Spleen (tissue), 11 donors: ENCODE results near the gene ARNT2. TPM values are rescaled to one million over a fixed set of nuclear protein-coding genes. Genes with fewer than 3 reads are reported as not detected.

Source experiments
- DNase-seq: peaks from one replicate; pipeline ENCODE4 v3.0.0-alpha.2; 2020
- H3K27ac ChIP-seq, 8 donors: fragments of 200-600 bp; sonication (generic) in 7 of 8; 1 replicate in 4 of 8; 2 replicates in 4 of 8; pipeline versions ENCODE4 v1.5.0 to v1.8.0; 2016 to 2021; ENCODE audit warnings: inconsistent platforms in 4 of 8, mild to moderate bottlenecking in 4 of 8, moderate library complexity in 1 of 8
- H3K27me3 ChIP-seq, 7 donors: fragments of 200-600 bp; sonication (generic) in 6 of 7; replicated peaks in 1 of 7; 1 replicate in 4 of 7; 2 replicates in 3 of 7; pipeline versions ENCODE4 v1.5.0 to v1.8.0; 2016 to 2021; ENCODE audit warnings: inconsistent platforms in 3 of 7, mild to moderate bottlenecking in 1 of 7
- H3K36me3 ChIP-seq, 6 donors: fragments of 200-600 bp; sonication (generic) in 5 of 6; 1 replicate in 4 of 6; 2 replicates in 2 of 6; pipeline versions ENCODE4 v1.5.0 to v1.8.0; 2016 to 2021; ENCODE audit warnings: inconsistent platforms in 2 of 6
- H3K4me1 ChIP-seq, 6 donors: fragments of 200-600 bp; sonication (generic) in 5 of 6; 1 replicate in 3 of 6; 2 replicates in 3 of 6; pipeline versions ENCODE4 v1.5.0 to v1.8.0; 2016 to 2021; ENCODE audit warnings: inconsistent platforms in 3 of 6
- H3K4me3 ChIP-seq, 8 donors: fragments of 200-600 bp; sonication (generic) in 7 of 8; 1 replicate in 4 of 8; 2 replicates in 4 of 8; pipeline versions ENCODE4 v1.5.0 to v1.8.0; 2016 to 2021; ENCODE audit warnings: inconsistent platforms in 4 of 8, mild to moderate bottlenecking in 4 of 8, moderate library complexity in 2 of 8
- H3K9me3 ChIP-seq, 8 donors: fragments of 200-600 bp; sonication (generic) in 7 of 8; 1 replicate in 4 of 8; 2 replicates in 4 of 8; pipeline versions ENCODE4 v1.5.0 to v1.8.0; 2016 to 2021; ENCODE audit warnings: inconsistent platforms in 4 of 8
- POLR2A ChIP-seq, 3 donors: fragments of 450-650 bp; IDR thresholded peaks; one replicate each; pipeline ENCODE4 v1.5.1; 2017; ENCODE audit warnings: antibody characterized with exemption in 3 of 3, mild to moderate bottlenecking in 1 of 3
- POLR2AphosphoS5 ChIP-seq, 3 donors: sonication (generic); formaldehyde crosslinking; IDR thresholded peaks; one replicate each; pipeline ENCODE4 v1.5.1; 2017; ENCODE audit warnings: antibody characterized with exemption in 3 of 3
- WGBS, 5 donors: extraction: QIAGEN DNeasy Blood & Tissue Kit in 3 of 5; methylation state at CpG; one replicate each; pipeline versions ENCODE4 v1.1.5 to v1.1.7; 2013 to 2018; 5-methylcytosine and 5-hydroxymethylcytosine counted together
- intact Hi-C: fragments of 100-400 bp; cut with DNase I; formaldehyde crosslinking; loops from one replicate; pipeline ENCODE4 v1.15.0; 2023; ENCODE audit warnings: low total_unique reads
- polyA plus RNA-seq, 3 donors: library from polyadenylated mRNA; stranded (reverse); fragments of 200-250 nt; gene quantifications; one replicate each; pipeline ENCODE4 v1.2.1, GENCODE V29; 2013
- total RNA-seq, 7 donors: library from RNA; depleted of rRNA in 3 of 7; stranded (reverse); fragments of >200 nt in 3 of 7; fragmentation: NEBNext Ultra II Directional in 4 of 7; extraction: Animal tissue kit (Norgen Biotek cat#: 25700) in 4 of 7; gene quantifications; one replicate each; pipeline versions ENCODE4 v1.1.0 to v1.2.1, GENCODE V29; 2016 to 2021
- TF ChIP-seq, protein P1 (sequence below), 11 experiments: fragments of 200-600 bp in 7 of 11; fragments of 450-650 bp in 4 of 11; sonication (generic) in 4 of 11; IDR thresholded peaks in 8 of 11; conservative IDR thresholded peaks in 3 of 11; 1 replicate in 7 of 11; 2 replicates in 4 of 11; pipeline versions ENCODE4 v1.4.0 to v1.8.0; 2016 to 2021; ENCODE audit warnings: antibody characterized with exemption in 11 of 11, inconsistent platforms in 4 of 11, mild to moderate bottlenecking in 1 of 11
- donor health status: healthy with polysubstance abuse.
- donor health status: DM: no; HTN: no; CAD: no; lungs with moderate emphysema.
- donor health status: DM: no; HTN: no; CAD: no.
- donor health status: Bipolar disorder and iron deficiency.
- donor health status: healthy.
- donor health status: DM: no; HTN: no; CAD: no.
- donor health status: DM: yes; HTN: yes; CAD: no.

ARNT2 gene
- total and polyA plus RNA-seq, 10 donors: 1.9 to 12.3 (median 9.1) TPM

DNA sequence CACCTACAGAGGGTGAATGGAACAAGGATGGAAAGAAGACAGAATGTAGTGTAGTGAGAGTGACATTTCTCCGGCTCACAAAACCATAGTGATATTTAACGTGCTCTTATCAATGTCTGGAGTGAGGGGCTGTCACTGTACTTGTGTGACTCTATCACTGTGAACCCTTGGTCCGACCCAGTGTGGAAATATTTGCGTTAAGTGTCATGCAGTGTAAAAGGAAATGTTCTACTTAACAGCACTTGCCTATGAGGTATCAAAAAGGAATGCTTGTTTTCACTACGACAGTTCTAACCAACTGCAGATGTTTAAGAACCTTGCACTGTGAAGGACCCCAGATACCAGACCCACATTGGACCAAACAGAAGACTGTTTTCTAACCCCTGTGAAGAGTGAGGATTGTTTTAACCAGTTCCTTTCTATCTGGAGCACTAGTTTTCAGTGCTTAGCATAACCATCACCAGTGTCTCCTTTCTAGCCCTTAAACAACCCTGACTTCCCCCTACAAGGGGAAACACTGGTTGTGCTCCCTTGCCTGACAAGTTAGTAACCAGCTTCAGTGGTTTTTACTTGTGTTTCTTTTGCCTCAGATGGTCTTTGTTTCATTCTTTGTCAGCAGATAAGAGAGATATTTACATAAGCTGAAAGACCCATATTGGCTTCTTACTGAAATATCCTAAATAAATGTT, 146.2 kb downstream of the ARNT2 start:
- no peak overlapping the region for H3K4me3 ChIP-seq
- intact Hi-C loops: no loop called here
- H3K36me3 ChIP-seq: no peaks in the 10 kb centered on the region
- no peak overlapping the region for H3K27ac ChIP-seq
- 57 to 75% (median 67%) methylated on average over 5 of the region's 5 CpGs for WGBS, 5 donors
- peaks cover 0 to 4% (median 0%) of the 10 kb centered on the region in 7 donors for H3K27me3 ChIP-seq
- no peak for DNase-seq
- no peaks in the 10 kb centered on the region for H3K4me1 ChIP-seq
- H3K9me3 ChIP-seq: no peaks in the 10 kb centered on the region
- no peak for TF ChIP-seq POLR2AphosphoS5 (IDR thresholded peaks at IDR 0.05)
- TF ChIP-seq, protein P1, sequence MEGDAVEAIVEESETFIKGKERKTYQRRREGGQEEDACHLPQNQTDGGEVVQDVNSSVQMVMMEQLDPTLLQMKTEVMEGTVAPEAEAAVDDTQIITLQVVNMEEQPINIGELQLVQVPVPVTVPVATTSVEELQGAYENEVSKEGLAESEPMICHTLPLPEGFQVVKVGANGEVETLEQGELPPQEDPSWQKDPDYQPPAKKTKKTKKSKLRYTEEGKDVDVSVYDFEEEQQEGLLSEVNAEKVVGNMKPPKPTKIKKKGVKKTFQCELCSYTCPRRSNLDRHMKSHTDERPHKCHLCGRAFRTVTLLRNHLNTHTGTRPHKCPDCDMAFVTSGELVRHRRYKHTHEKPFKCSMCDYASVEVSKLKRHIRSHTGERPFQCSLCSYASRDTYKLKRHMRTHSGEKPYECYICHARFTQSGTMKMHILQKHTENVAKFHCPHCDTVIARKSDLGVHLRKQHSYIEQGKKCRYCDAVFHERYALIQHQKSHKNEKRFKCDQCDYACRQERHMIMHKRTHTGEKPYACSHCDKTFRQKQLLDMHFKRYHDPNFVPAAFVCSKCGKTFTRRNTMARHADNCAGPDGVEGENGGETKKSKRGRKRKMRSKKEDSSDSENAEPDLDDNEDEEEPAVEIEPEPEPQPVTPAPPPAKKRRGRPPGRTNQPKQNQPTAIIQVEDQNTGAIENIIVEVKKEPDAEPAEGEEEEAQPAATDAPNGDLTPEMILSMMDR (IDR thresholded peaks at IDR 0.05 in 8 of 11, conservative IDR thresholded peaks at IDR 0.05 in 3 of 11): no peak
- no peak for TF ChIP-seq POLR2A (IDR thresholded peaks at IDR 0.05)

GRCh38 chr15:80550908-80551260, 146.7 kb downstream of the ARNT2 start:
- WGBS, 5 donors: 29 to 37% (median 35%) methylated on average over 4 of the region's 4 CpGs
- no peak for DNase-seq
- no peaks in the 10 kb centered on the region for H3K36me3 ChIP-seq
- peaks cover 0 to 4% (median 0%) of the 10 kb centered on the region in 7 donors for H3K27me3 ChIP-seq
- H3K27ac ChIP-seq: no peak overlapping the region
- TF ChIP-seq POLR2AphosphoS5 (IDR thresholded peaks at IDR 0.05) (no peak), POLR2A (IDR thresholded peaks at IDR 0.05) (no peak)
- TF ChIP-seq, protein P1 (IDR thresholded peaks at IDR 0.05 in 8 of 11, conservative IDR thresholded peaks at IDR 0.05 in 3 of 11): no peak
- no peak overlapping the region for H3K4me3 ChIP-seq
- no peaks in the 10 kb centered on the region for H3K9me3 ChIP-seq
- no peaks in the 10 kb centered on the region for H3K4me1 ChIP-seq
- intact Hi-C loops: no loop called here

- no peaks in the 10 kb centered on the region for H3K36me3 ChIP-seq
- TF ChIP-seq POLR2A (IDR thresholded peaks at IDR 0.05) (no peak), POLR2AphosphoS5 (IDR thresholded peaks at IDR 0.05) (no peak)
- DNase-seq: no peak
- intact Hi-C loops: no loop called here
- WGBS, 5 donors: 75 to 89% (median 80%) methylated on average over 3 of the region's 3 CpGs
- no peaks in the 10 kb centered on the region for H3K27me3 ChIP-seq
- H3K4me1 ChIP-seq: no peaks in the 10 kb centered on the region
- H3K9me3 ChIP-seq: no peaks in the 10 kb centered on the region
- H3K27ac ChIP-seq: no peak overlapping the region
- no peak overlapping the region for H3K4me3 ChIP-seq
These were observed 147.2 kb downstream of the ARNT2 start for GRCh38 chr15:80551348-80551747.

- no peak overlapping the region for H3K27ac ChIP-seq
- no peak for DNase-seq
- no peaks in the 10 kb centered on the region for H3K27me3 ChIP-seq
- H3K9me3 ChIP-seq: no peaks in the 10 kb centered on the region
- intact Hi-C loops: no loop called here
- H3K4me1 ChIP-seq: no peaks in the 10 kb centered on the region
- no peaks in the 10 kb centered on the region for H3K36me3 ChIP-seq
- no peak overlapping the region for H3K4me3 ChIP-seq
- TF ChIP-seq POLR2A (IDR thresholded peaks at IDR 0.05): no peak
- no peak for TF ChIP-seq POLR2AphosphoS5 (IDR thresholded peaks at IDR 0.05)
- TF ChIP-seq, protein P1 (IDR thresholded peaks at IDR 0.05 in 8 of 11, conservative IDR thresholded peaks at IDR 0.05 in 3 of 11): no peak
- WGBS, 5 donors: 88 to 96% (median 91%) methylated on average over 1 of the region's 1 CpG
These were observed 150.4 kb downstream of the ARNT2 start for GRCh38 chr15:80554560-80554959.
